HG02610 (cell line): ENCODE data around the gene DACT1.
A peak's percentile ranks its signal among the peaks of the same experiment; 100 is the strongest.
"Not testable (repeated sequence)": the region's sequence is repeated elsewhere in the genome, so short reads cannot be mapped to it uniquely, and the experiment has no call there.

Experiments used
- ATAC-seq: cut with Tn5 transposase; IDR thresholded peaks from one replicate; pipeline ENCODE4 v1.9.1; 2021; ENCODE audit warnings: mild to moderate bottlenecking, moderate library complexity; ENCODE audit not compliant: unreplicated experiment

DACT1 gene, protein sequence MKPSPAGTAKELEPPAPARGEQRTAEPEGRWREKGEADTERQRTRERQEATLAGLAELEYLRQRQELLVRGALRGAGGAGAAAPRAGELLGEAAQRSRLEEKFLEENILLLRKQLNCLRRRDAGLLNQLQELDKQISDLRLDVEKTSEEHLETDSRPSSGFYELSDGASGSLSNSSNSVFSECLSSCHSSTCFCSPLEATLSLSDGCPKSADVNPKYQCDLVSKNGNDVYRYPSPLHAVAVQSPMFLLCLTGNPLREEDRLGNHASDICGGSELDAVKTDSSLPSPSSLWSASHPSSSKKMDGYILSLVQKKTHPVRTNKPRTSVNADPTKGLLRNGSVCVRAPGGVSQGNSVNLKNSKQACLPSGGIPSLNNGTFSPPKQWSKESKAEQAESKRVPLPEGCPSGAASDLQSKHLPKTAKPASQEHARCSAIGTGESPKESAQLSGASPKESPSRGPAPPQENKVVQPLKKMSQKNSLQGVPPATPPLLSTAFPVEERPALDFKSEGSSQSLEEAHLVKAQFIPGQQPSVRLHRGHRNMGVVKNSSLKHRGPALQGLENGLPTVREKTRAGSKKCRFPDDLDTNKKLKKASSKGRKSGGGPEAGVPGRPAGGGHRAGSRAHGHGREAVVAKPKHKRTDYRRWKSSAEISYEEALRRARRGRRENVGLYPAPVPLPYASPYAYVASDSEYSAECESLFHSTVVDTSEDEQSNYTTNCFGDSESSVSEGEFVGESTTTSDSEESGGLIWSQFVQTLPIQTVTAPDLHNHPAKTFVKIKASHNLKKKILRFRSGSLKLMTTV

DNA sequence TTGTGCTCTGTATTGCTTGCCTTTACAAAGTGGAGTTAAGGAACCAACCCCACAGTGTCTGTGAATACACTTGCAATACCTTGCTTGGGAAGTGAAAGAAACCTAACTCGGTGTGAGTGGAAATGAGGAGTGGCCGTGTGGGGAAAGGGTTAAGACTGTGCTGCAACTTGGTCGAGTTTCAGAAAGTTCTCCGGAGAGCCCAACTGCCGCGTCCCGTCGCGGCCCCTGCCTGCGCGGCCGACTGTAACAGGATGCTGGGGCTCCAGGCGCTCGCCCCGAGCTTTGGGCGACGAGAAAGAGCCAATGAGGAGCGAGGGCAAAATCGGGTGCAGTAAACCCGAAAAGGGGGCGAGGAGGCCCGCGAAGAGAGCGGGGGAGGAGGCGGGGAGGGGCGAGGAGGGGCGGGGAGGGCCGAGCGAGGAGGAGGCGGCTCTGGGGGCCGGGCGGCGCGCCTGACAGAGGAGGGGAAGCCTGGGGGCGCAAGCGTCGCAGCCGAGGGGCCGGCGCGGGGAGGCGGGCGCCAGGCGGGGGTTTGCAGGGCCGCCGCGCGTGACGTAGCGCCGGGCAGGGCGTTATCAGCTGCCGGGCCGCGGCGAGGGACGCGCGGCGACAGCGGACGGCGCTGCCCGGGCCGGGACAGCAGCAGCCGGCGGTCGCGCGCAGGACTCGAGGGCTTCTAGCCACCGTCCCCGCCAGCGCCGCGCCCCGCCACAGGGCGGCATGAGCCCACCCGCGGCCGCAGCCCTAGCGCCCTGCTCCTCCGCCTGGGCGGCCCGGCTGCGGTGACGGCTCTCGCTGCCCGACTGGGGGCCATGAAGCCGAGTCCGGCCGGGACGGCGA, at the start of gene DACT1:
Gene DACT1, plus strand, starts transcription at position 572 of the 840 bp plus-strand sequence. Its CDS starts 241 bp downstream, at position 813.
- peak; percentile 50 for ATAC-seq

DNA sequence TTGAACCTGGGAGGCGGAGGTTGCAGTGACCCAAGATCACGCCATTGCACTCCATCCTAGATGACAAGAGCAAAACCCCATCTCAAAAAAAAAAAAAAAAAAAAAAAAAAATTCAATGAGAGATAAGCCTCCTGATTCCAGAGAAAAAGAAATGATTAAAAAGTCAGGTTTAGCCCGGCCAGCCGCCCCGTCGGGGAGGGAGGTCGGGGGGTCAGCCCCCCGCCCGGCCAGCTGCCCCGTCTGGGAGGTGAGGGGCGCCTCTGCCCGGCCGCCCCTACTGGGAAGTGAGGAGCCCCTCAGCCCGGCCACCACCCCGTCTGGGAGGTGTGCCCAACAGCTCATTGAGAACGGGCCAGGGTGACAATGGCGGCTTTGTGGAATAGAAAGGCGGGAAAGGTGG, 49.4 kb upstream of the DACT1 start:
- not testable (repeated sequence) for ATAC-seq

DNA sequence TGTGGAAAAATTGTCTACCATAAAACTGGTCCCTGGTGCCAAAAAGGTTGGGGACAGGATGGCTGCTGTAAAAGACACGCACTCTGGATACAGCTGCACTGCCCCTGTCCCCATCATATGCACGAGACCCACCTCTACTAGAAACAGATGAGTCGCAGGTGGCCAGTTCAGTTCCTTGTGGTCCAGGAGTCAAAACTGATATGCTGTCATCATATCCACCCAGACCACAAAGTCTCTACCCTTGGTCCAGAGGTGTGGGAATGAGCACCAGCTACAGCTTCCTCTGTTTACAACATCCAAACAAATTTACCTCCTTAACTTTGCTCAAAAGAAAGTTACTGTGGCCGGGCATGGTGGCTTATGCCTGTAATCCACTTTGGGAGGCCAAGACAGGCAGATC, 43.8 kb upstream of the DACT1 start:
- no peak for ATAC-seq

DNA sequence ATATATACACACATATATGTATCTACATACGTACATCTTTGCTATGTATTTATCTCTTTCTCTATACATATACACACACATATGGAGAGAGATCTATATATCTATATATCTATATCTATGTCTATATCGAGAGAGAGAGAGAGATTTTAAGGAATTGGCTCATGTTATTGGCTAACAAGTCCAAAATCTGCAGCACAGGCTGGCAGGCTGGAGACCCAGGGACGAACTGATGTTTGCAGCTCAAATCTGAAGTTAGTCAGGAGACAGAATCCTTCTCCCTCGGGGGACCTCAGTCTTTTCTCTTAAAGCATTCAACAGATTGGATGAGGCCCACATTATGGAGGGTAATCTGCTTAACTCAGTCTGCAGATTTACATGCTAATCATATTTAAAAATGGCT, 40.7 kb upstream of the DACT1 start:
- no peak for ATAC-seq

DNA sequence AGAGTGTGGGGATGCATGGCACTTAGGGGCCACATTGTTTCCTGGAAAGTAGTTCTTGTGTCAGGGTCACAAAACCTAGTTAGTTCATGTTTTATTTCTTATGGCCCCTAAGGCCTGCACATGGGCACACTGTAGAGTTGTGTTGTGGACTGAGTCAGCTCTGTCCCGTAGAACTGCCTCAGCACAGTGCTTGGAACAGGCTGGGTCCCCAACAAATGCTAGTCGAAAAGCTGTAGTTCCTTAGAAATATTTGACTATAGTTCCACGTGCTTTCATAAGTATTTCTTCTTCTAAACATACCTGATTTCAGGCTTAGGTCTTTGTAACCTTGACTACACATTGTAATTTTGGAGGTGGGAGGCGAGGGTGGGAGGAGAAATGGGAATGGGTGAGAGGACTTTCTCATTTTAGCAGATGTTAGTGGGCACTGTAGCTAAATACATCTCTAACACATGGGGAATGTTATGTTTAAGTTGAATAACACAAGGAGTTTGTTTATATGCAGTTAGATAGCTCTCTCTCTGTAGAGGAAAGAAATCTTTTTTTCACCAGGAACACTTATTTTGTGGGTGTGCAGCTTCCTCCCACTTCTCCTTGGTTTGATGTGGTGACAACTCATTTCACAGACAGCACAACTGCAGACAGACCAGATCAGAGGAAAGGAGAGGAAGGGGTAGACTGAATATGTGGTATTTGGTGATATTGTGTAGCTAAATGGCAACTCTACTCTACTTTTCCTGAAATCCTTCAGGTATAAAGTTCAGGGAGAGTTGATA, 39.5 kb upstream of the DACT1 start:
- no peak for ATAC-seq

DNA sequence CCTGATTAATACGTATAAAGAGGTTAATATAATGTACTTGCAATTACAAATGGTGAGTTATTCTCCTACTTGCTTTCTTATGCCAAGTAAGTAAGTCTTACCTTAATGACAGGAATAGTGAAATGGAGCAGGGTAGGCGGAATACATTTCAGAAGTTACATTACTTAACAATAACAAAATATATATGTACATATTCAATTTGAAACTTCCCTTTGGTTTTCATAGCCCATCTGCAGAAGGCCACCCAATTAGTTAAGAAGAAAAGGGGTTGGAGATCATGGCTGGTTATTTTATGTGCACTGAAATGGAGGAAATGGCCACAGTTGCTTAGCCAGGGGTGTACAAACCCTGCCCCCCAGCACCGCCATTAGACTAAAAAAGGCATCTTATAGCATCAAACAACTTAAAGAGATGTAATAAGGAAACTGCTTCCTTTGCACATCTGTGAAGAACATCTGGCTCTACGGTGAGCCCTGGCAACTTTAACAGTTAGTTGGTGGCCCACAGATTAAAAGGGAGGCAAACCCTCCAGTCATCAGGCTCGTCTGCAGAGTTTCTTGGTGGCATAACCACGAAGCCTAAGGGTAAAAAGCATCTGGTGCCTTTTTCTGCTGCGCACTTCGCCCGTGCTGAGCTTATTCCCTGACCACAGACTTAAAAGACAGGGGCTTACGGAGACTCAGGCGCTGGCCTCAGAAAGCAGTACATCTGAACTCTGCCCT, 38.8 kb upstream of the DACT1 start:
- ATAC-seq: no peak

DNA sequence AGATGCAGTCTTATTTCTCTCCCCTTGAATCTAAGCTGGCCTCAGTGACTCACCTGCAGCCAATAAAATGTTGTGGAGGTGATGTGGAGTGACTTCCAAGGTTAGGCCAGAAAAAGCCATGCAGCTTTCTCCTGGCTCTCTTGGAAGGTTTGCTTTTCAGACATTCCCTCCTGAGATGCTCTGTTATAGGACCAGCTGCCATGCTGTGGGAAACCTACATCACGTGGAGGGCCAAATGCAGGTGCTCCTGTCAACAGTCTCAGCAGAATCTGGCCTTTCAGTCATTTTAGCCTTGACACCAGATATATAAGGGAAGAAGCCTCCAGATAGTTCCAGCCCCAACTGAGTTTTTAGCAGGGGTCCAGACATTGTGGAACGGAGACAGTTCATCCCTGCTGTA, 38.1 kb upstream of the DACT1 start:
- ATAC-seq: no peak

DNA sequence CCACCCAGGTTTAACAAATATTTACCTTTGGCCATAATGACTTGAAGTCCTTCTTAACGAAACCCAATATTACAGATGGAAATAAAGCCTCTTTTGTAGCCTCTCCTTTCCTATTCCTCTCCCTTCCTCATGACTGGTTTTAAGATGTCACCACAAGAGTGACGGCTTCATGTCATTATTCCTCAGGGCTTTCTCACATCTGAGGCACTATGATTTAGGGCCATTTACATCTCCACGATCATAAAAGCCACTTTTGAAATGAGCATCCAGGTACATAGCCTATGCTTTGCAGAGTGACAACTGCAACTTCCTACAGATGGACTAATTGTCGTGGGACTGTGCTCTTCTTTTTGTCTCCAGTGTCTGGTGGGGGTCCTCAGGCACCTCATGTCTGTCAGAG, 32.3 kb upstream of the DACT1 start:
- no peak for ATAC-seq

DNA sequence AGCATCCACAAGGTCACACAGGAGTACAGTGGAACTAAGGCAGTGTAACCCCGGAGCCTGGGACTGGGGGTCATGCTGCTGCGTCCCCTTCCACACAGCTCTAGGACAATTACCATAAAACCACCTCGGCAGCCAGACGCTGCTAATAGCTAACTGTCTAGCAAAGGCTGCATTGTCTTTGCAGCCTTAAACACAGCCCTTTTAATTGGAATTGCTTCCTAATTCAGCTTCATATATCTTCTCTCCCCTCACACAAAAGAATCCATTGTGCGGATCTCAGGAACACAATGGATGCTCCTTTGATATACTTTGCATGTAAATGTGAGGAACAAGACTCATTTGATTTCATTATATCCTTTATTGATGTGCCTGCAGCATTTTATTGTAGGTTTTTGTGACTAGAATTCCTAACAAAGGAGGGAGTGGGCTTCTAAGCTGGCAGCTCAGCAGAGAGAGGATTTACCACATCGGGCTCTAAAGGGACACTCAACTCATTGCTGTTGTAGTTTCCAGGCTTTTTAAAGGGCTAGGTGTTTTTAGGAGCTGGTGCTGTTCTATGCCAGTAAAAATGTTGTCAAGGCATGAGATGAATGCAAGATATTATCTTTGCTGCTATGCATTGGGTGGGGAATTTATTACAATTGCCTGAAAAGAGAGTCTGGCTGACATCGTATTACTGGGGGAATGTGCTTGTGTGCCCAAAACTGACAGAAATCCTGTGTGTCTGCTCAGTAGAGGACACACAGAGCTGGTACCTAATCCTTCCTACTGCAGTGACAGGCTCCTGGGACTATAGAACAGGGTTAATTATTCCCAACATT, 30.4 kb upstream of the DACT1 start:
- ATAC-seq: no peak

DNA sequence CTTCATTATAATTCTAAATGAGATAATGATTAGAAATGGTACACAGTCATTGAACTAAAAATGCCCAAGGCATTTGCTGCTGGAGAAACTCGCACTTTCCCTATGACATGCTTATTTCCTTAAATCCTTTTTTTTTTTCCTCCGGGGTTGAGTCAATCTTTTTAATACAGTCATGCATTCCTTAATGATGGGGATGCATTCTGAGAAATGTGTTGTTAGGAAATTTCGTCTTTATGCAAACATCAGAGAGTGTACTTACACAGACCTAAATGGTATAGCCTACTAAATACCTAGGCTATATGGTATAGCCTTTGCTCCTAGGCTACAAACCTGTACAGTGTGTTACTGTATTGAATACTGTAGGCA, 29.8 kb upstream of the DACT1 start:
- ATAC-seq: no peak

DNA sequence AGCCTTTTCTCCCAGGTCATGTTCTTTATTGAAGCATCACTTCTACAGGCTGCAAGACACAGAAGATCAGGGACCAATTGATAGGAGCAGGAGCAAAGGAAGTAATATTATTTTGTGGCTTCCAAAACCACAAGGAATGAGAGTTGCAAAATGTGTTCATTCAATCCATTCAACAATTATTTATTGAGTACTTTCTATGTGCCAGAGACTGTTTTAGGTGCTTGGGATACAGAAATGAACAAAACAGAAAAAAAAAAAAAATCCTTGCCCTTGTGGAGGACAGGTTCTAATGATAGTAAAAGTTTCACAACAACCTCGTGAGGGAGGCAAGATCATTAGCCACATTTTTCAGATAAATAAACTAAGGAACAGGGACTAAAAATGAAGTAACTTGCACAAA, 20.1 kb upstream of the DACT1 start:
- ATAC-seq: no peak

DNA sequence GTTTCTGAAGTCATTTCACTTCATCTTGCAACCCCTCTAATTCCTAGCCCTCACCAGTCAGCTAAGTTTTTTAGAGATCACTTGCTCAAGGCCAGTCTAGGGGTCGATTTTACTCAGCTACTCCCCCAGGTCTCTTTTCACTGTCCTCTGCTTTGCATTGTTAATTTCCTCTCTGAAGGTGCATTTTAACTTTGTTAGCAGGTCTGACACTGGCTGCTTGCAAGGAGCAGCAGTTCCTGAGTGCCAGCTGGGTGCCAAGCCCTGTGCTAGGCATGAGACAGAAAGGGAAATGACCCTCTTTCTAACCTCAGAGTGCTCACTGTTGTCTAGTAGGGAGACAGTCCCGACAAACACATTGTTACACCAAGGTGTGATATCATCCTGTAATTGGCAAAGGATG, 17.8 kb upstream of the DACT1 start:
- ATAC-seq: no peak

DNA sequence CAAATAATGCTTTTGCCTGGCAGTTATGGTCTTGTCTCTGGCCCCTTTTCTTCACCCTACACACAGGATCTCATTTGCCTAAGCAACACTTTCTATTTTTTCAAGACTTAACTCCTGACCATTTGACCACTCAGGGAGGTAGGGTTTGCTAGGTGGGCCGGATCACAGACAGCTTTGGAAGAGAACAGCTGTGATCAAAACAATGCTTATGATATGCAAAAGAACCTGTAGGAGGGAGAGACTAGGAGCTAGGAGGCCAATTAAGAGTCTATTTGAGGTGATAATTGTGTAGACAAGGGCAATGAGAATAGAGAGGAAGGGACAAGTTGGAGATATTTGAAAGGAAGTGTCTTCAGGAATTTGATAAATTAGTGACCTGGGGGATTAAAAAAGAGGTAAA, 12.3 kb upstream of the DACT1 start:
- ATAC-seq: no peak

DNA sequence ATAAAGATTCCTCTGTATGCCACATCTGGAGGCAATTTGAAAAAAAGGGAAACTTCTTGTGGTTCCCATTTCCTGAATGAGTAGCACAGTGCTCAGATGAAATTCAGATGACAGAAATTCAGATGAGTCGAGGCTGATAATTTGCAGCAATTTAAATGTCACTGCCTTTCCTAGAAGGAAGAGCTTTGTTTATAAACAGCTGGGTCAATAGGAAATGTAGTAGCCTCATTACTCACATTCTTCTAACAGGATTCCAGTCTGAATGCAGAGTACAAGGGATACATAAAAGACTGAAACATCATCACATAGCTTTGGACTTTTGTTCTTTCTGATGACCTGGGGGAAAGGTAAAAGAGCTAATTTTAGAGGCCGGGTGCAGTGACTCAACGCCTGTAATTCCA, 11.3 kb upstream of the DACT1 start:
- ATAC-seq: no peak

DNA sequence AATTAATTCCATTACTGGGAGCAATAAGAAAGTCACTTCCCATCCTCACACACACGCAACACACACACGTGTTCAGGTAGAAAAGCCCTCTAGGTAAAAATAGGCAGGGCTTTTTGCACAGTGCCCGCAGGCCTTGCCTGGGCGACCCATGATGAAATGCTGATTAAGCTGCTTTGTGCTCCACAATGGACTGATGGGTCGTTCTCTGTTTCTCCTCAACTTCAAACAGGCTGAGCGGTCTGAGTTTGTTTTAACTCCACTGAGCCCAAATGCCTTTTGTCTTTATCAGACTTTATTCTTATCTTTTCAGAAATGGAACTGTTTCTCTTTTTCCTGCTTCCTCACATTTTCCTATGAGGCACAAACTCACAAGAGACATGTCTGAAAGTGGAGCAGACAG, 9.4 kb upstream of the DACT1 start:
- ATAC-seq: no peak

DNA sequence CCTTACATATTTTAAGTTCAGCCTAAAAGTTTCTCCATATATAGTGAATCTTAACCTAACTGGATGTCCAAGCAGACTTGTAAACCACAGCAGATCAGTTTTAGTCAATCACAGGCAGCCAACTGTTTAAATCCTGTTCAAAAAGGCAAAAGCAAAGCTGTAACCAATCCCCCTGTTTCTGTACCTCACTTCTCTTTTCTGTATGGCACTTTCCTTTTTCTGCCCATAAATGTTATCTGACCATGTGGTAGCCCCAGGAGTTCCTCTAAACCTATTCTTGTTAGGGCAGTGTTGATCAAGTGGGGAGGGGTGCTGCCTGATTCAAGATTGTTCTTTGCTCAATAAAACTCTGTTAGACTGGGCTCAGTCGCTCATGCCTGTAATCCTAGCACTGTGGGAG, 8.5 kb upstream of the DACT1 start:
- ATAC-seq: no peak

DNA sequence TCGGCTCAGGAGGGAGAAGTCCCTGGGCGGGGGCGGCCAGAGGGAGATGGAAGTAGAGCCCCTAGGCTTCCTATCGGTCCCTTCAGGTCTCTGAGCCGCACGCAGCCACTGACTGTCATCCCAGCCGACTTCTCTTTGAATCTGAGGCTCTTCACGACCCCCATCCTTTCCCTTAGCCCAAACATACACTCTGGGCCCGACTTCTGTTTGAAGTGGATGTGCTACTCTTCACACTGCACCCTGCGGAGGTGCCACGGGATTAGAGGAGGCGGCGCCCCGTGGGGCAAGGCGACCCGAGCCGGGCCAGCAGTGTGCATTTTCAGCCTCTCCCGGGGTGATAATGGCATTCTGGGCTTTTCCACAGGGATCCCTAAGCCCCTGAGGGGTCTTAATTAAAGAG, 6.0 kb upstream of the DACT1 start:
- ATAC-seq: no peak

DNA sequence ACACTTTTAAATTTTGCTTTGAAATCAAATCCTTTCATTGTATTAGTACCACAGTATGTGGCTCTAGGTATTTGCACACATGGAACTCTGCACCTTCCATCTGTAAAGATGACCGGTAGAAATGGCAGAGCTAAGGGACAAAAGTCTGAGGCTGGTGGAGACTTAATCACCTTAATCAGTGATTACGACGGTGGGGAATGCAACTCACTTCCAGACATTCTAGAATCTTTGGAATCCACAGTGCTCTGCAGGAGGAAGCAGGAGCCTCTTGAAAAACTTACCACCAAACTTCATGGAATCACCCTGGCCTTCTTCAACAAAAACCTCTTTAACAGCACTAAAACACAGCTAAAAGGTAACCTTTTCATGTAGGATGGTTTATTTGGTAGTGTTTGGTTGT, 3.9 kb upstream of the DACT1 start:
- no peak for ATAC-seq

DNA sequence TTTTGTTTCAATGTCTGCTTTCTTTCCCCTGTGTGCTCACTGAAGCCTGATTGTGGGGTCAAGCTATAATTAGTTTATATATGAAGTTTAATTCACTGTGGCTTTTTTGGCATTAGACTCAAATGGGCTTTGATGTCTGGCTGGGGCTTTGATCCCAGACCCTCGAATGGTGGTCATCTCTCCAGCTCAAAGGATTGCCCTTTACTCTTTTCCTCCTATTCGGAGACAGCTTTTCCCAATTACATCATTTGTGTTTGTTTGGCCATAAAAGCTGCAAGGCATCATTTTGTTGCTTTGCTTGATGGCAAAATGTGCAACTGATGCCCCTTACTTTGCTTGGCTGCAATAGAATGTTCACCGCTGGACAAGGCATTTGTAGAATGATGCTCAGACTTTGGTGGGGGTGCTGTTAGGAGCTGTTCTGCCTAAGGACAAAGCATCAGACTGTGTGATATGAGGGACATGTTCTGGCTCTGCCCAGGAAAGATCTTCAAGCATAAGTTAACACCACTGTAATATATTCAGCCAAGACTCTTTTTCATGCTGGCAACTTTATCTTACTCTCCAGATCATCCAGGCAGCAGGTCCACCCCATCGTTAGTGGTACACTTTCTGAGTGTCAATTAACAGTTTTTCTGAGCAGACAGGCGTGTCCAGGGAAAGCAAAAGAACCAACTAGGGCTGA, 3.2 kb upstream of the DACT1 start:
- no peak for ATAC-seq
